Rectal smooth muscle tissue (tissue), 1 donor: Measurements from ENCODE around the gene RRBP1.

Experiments used
- H3K27ac ChIP-seq: one replicate; pipeline ENCODE4 v1.7.0; 2013; ENCODE audit warnings: low read depth, low read length, inconsistent platforms
- H3K27me3 ChIP-seq: one replicate; pipeline ENCODE4 v1.7.0; 2013; ENCODE audit warnings: low read length; ENCODE audit not compliant: control insufficient read depth, insufficient read depth
- H3K36me3 ChIP-seq: one replicate; pipeline ENCODE4 v1.7.0; 2013; ENCODE audit warnings: low read length; ENCODE audit not compliant: control insufficient read depth, insufficient read depth
- H3K4me1 ChIP-seq: one replicate; pipeline ENCODE4 v1.7.0; 2013; ENCODE audit warnings: low read length; ENCODE audit not compliant: control insufficient read depth, insufficient read depth
- H3K4me3 ChIP-seq: one replicate; pipeline ENCODE4 v1.7.0; 2013; ENCODE audit warnings: low read length
- H3K9ac ChIP-seq: one replicate; pipeline ENCODE4 v1.7.0; 2013; ENCODE audit warnings: low read length

Gene RRBP1

DNA sequence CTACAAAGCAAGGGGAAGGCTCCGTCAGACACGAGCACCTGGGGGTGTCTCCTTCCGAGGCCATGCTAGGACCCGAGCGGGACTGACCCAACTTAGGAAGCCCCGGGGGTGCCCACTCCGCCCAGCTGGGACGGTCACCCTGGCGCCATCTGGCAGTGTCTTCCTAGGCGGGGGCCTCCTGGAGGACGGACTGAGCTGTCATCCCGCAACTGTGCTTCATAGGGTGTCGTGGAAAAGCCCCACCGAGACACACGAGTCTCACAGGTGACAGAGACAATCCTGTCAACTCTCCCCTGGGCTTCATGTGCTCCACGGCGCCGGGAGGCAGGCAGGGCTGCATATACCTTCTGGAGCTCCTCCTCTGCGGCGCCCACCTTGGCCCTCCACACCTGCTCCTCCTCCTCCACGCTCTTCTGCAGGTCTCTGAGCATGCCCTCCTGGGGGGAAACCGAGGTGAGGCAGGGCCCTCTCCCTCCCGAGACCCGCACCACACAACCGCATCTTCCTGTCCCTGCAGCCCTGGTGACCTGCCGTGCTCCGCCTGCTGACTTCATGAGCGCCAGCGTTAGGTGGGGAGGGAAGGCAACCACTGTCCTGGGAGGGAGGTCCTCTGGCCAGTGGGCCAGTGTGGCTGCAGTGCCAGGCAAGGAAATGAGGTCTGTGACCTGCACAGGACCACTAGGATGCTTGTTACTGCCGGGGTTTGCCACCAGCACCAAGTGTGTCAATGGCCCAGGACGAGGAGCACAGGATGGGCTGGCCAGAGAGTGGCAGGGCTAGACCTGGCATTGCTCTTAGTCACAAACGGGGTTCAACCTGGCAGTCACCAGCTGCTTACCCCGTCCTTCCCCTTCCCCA lies 61.4 kb downstream of the RRBP1 start:
- H3K27ac ChIP-seq, result no peak overlapping the region
- no peaks in the 10 kb centered on the region for H3K4me1 ChIP-seq
- peaks cover 54% of the 10 kb centered on the region for H3K36me3 ChIP-seq
- H3K9ac ChIP-seq, result no peak overlapping the region
- no peak overlapping the region for H3K4me3 ChIP-seq
- no peaks in the 10 kb centered on the region for H3K27me3 ChIP-seq

DNA sequence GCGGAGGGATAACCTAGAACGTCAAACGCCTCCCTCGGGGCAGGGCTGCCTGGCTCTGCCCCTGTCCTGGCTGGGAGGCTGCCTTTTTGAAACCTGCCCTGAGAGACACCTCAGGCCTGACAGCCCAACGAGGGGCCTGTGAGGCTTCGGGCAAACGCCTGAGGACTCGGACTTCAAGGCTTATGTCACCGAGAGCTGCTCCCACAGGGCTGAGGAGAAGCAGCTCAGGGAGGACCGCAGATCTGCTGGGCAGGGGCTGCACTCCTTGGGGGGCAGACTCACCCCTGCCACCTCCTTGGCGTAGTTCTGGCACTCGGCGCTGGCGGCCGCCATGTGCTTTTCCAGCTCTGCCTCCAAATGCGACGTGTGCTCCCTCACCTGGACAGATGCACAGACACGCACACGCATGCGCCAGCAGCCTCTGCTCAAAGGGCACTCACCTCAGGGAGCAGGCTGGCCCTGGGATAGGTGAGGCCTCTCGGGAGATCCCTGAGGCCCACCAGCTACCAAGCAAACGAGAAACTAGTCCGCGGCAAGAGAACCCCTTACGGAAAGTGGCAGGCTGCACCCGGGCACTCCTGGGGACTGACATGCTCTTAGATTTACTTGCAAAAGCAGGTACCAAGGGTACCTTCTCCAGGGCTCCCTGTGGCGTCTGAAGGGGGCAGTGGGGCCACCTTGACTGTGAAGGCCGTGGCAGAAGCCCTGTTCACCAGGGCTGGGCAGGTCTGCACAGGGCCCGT lies 62.5 kb downstream of the RRBP1 start:
- Histone ChIP-seq H3K9ac (no peak overlapping the region), H3K27me3 (no peaks in the 10 kb centered on the region)

DNA sequence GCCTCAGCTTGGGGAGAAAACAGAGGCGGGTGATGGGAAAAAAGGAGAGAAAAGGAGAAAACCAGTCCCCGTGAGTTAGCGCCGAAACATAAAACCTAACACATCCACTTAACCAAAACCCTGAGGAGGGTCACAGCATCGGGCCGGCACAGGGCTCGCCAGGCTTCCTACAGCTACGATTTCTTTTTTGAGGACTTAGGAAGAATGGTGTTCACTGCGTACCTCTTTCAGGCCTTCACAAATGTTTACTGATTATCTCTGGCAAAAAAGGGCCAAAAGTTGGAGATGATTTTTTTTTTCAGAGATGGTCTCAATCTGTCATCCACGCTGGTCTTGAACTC lies 63.4 kb downstream of the RRBP1 start:
- Histone ChIP-seq H3K9ac (no peak overlapping the region), H3K27ac (no peak overlapping the region), H3K36me3 (peaks cover 38% of the 10 kb centered on the region), H3K27me3 (no peaks in the 10 kb centered on the region), H3K4me1 (peaks cover 9% of the 10 kb centered on the region), H3K4me3 (no peak overlapping the region)

More for the DNA sequence above, 62.5 kb downstream of the RRBP1 start:
- no peak overlapping the region for H3K27ac ChIP-seq
- no peak overlapping the region for H3K4me3 ChIP-seq
- peaks cover 5% of the 10 kb centered on the region for H3K4me1 ChIP-seq
- peaks cover 45% of the 10 kb centered on the region for H3K36me3 ChIP-seq

DNA sequence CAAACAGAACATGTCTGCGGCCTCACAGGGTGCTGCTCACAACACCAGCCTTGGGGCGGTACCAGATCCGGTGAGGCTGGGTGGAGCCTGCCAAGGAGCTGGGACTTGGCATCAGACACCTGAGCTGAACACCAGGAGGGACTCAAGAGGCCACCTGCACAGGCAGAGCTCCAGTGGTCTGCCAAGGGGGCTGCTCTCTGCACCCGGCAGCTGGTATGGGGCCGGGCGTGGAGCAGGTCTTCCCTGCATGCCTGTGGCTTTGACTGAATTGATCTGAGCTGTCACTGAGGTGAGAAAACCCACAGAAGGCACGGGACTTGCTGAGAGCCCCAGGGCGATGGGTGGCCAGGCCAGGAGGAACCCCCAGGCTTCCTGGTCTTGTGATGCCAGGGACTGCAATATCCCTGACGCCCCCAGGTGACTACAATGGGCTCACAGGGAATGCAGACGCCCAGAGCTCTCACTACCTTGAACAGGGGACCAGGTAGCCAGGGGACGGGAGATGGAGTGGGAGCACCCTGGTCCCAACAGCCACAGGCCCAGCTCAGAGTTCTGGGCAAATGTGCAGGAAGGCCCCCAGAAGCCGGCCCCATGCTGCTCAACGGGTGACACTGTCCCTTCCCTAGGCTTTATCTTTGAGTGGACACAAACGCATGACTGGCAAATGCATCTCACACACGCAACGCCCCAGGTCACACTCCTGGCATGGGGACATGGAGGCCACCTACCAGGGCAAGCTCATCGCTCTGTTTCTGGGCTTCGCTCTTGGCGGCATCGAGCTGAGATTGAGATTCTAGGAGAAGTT lies 64.0 kb downstream of the RRBP1 start:
- H3K4me3 ChIP-seq, result no peak overlapping the region
- no peaks in the 10 kb centered on the region for H3K27me3 ChIP-seq
- H3K36me3 ChIP-seq, result peaks cover 38% of the 10 kb centered on the region
- H3K4me1 ChIP-seq, result peaks cover 11% of the 10 kb centered on the region
- no peak overlapping the region for H3K9ac ChIP-seq
- H3K27ac ChIP-seq, result no peak overlapping the region

DNA sequence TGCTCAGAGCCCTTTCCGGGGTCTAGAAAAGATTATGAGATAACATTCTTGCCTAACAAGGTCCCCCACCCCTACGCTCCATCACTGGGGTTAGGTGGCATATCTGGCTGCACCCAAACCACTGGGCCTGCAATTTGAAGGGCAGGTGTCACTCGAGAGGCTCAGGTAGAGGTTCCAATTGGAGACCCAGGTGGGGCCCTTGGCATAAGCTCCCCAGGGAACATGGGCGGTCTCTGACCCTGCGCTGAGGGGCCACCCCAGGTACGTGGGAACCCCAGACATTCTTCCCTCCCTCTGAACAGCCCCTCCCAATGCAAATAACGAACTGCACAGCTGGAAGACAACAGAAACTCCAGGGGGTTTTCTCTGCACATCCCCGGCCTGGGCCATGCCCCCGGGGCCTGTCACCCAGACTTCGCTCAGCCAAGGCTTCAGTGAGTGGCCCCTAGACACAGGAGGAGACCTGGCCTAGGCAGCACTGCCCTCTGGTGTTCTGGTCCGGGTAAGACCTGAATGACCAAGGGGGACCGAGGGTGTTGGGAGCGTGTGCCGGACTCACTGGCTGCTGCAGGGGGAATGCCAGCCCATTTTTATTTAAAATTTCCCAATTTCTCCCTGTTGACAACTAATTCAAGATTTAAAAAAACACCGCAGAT lies 64.7 kb downstream of the RRBP1 start:
- Histone ChIP-seq H3K27ac (no peak overlapping the region), H3K27me3 (no peaks in the 10 kb centered on the region), H3K4me3 (no peak overlapping the region), H3K9ac (no peak overlapping the region), H3K36me3 (peaks cover 38% of the 10 kb centered on the region), H3K4me1 (peaks cover 17% of the 10 kb centered on the region)

DNA sequence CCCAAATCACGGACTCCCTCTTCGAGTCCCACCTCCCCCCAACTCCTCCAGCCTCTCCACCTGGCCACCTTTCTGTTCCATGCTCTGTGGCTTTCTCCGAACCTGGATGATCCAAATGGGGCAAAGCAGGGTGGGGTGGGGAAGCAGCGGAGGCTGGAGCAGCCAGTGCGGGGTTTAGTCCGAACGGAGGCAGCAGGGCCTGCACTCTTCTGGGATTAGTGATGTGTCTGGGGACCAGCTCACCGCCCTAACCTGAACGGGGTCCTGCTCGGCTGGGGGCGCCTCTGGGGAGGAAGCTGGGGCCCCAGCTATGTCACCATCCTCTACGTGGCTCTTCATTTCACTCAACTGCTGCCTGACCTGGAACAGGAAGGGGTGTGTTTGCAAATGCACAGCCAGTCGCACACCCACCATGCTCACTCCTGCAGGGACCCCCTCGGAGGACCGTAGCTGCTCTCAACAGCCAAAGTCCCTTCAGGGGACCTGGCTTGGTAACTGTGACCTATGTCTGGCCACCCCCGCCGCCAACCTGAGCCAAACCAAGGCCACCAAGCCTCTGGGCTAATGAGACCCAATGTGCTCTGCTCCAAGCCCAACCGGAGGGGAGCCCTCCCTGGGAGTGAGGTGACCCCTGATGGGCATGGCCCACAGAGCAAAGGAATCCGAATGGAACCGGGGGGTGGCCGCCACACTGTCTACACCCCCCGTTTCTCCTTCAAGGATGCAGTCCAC lies 65.4 kb downstream of the RRBP1 start:
- H3K27ac ChIP-seq, result no peak overlapping the region
- H3K9ac ChIP-seq, result no peak overlapping the region
- no peak overlapping the region for H3K4me3 ChIP-seq
- H3K4me1 ChIP-seq, result peaks cover 24% of the 10 kb centered on the region
- no peaks in the 10 kb centered on the region for H3K27me3 ChIP-seq
- H3K36me3 ChIP-seq, result peaks cover 31% of the 10 kb centered on the region

DNA sequence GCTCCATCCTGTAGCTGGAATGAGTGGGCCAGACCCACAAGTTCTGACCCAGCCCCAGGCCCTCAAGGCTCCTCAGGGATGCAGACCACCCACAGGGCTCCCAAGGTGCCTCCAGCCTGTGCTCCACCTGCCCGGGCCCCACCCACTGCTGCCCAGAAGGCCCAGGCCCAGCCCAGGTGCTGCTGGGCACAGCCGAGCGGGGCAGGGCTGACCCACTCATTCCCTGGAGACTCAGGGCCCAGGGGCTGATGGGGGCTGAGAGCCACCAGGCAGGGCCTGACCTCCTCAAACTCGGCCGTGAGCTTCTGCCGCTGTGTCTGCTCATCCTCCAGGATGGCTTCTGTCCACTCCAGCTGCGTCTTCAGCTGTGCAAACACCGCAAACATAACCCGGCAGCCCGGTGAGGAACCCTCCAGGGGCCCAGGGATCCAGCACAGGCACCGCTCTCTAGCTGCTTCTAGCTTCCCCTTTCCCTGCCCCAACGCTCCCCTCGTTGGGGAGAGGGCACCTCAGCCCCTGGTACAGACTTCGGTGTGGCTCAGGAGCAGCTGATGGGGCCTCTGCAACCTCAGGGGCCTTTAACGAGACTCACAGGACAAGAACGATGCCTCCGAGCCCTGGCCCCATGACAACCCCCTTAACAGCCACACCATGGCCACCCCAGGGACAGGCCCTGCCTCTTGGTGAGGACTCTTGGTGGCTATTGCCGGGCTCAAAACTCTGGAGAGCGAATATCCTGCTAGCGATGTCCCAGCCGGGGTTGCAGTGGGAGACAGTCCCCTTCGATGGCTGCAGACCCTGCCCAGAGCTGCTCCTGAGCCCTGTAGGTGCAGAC lies 66.2 kb downstream of the RRBP1 start:
- H3K4me1 ChIP-seq, result peaks cover 30% of the 10 kb centered on the region
- H3K9ac ChIP-seq, result no peak overlapping the region
- H3K36me3 ChIP-seq, result peaks cover 23% of the 10 kb centered on the region
- H3K4me3 ChIP-seq, result no peak overlapping the region
- H3K27me3 ChIP-seq, result no peaks in the 10 kb centered on the region
- peak overlapping the region; percentile 3 for H3K27ac ChIP-seq

DNA sequence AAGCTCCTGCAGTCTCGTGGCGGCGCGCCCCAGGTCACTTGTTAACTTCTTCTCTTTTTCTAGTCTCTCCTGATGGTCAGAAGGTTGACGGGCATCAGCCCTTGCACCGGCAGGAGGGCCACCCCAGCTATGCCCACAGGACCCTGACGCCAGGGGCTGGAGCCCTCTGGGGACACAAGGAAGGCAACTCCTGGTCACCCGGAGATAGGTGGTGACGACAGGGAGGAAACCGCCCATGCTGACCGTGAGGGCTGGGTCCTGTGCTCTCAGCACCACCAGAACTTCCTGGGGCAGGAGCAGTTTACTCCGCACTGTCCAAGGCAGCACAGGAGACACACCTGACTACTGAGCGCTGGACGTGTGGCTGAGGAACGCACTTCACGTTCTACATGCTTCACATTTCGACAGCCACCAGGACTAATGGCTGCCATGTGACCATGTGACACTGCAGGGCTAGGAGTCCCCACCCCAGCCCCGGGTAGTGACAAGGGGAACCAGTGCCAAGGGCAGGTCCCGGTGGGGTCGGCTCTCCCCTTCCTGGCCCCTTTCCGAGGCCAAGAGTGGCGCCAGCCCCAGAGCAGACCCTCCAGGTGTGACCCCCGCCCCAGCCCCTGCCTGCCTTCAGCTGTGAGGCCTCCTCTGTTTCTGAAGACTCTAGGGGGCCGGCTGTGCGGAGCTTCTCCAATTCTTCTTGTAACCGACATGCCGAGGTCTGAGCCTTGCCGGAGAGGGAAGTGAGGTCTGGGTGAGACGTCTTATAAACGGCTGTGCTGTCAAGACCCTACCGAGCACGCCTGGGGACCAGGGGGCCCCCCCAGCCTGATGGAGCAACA lies 67.0 kb downstream of the RRBP1 start:
- Histone ChIP-seq H3K27ac (peak overlapping the region; percentile 85), H3K4me1 (peaks cover 36% of the 10 kb centered on the region), H3K9ac (no peak overlapping the region), H3K4me3 (no peak overlapping the region), H3K27me3 (no peaks in the 10 kb centered on the region), H3K36me3 (peaks cover 18% of the 10 kb centered on the region)

DNA sequence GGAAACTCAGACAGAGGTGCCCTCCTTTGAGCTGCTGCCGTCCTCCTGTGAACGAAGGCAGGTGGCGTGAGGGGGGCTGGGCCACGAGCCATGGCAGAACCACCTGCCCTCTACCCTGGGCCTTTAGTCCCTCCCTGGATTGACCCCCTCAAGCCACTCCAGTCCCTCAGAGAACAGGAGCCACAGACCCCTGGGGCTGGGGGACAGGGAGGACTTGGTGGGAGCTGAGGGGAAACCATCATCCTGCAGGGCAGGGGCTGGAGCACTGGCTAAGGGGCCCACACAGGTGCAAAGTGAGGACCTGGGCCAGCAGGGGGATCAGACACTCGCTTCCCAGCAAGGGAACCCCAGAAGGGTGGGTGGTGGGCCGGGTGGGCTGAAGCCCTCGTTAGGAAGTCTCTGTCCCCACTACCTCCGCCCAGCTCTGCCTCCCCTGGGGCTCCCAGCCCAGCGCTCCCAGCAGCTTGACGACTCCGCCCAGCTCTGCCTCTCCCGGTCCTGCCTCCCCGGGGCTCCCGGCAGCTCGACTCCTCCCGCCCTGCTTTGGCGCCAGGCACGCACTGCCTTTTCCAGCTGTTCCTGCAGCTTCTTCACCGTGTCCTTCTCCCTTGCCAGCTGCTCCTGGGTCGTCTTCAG lies 67.7 kb downstream of the RRBP1 start:
- Histone ChIP-seq H3K4me1 (peaks cover 36% of the 10 kb centered on the region), H3K4me3 (no peak overlapping the region), H3K27ac (peak overlapping the region; percentile 85), H3K27me3 (no peaks in the 10 kb centered on the region), H3K9ac (no peak overlapping the region), H3K36me3 (peaks cover 11% of the 10 kb centered on the region)
